ENCODE results near the gene SCAI.
"Not testable (repeated sequence)": the region's sequence is repeated elsewhere in the genome, so short reads cannot be mapped to it uniquely, and the experiment has no call there.

SCAI gene

DNA sequence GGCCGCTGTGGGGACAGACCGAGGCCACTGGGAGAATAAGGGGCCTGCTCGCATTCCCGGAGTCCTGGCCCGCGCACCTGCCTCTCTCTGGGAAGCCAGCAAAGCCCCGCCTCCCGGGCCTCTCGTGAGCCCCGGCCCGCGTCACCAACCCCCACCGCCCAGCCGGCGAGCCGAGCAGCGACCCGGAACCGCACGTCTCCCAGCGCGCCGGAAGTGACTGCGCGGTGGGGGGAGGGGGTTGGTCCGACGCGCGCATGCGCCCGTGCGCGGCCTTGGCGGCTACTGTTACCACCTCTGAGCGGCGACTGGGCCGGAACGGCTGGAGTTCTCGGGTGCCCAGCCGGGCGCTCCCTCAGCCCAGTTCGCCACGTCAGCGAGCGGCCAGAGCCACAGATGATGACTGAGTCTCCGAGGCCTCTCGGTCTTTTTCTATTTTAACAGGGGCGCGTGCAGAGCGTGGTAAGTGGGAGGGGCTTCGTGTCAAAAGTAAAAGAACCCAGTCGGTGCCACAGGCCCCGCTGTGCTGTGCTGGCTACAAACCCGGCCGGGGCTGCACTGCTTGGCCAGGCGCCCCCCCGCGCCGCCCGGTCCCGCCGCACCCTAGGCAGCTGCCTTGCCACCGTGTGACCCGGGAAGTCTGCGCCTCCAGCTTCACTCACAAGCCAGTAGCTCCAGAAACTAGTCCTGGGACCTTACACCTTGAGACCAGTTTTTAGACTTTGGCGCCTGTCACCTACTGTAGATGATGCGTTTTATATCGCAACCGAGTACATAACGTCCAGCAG is 202.2 kb downstream of the SCAI start, which contains the start of gene GOLGA1:
TSS of gene GOLGA1 (minus strand) at position 190 of the 785 bp plus-strand sequence. CDS start 2,372 bp downstream, outside the sequence.
- no peak for FAIRE-seq

DNA sequence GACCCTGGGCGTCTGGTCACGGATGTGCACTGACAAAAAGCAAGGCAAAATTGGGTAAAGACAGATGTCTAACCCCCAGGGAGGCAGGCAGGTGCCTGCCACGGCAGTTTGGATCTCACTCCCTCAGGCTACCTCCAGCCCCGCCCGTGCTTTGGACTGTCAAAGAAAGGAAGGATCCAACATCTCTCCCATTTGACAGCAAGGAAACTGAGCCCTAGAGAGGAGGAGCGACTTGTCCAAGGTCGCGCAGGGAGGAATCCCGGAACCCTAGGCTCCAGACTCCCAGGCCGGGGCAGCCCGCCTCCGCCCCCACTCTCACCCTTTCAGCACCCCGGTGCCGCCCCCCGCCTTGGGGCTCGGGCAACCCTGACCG is 202.8 kb downstream of the SCAI start:
- FAIRE-seq, result no peak

DNA sequence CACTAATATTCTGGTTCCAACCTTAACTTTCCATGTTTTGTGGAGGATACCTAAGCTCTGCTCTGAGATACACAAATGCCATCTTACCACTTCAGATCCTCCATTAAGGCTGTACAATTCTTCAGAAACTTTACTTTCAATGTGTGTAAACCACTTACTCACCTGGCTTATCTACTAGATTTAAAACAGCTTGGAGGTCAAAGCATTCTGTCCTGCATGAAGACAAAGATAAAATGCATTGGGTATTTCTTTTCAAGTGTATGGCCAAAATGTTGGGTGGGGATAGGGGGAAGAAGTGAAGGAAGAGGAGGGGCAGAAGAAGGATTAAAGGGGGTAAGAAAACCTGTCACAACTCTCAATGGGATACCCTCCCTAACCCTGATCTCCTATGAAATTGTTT is 203.4 kb downstream of the SCAI start:
- FAIRE-seq, result no peak

DNA sequence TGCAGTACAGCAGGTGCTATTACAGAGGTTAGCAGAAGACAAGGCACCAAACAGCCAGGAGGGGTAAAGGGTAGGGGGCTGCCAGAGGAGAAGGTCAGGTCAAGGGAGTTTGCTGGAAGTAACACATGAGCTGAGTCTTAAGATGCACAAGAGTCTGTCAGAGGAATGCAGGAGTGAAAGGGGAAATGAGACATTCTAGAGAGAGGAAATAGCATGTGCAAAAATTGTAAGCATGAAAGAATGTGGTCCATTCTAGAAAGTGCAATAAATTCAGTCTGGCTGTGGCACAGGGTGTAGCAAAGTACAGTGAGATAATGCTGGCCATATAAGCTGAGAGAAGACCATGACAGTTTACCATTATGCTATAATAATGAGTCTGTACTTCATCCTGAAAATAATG is 209.0 kb downstream of the SCAI start:
- FAIRE-seq, result no peak

DNA sequence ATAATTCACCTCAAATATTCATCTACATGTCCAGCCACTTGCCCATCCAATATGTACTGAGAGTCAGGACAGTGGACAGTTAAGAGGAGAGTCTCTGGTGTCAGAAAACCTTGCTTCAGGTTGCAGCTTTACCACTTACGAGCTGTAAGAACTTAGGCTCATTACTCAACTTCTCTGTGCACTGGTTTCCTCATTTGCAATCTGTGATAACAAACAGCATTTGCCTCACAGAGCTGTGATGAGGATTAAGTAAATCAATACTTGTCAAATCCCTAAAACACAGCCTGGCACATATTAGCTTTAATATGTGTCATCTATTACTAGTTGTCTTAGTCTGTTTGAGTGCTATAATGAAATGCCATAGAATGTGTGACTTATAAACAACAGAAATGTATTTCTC is 211.0 kb downstream of the SCAI start:
- FAIRE-seq, result no peak

DNA sequence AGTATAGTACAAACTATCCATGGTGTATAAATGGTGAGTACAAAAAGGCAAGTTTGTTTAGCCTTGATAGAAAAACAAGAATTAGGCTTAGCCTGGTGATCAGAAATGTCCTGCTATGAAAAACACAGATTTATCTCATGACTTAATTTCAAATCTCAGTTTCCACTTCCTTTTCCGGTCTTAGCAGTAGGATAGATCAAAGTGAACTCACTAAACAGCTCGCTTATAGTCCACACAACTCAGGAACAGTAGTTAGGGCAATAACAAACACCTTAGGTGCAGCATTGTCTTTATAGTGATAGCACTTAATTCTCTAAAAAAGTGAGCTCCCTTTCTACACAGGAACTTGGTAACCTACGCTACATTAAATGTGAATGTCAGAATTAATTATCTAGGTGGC is 213.9 kb downstream of the SCAI start:
- FAIRE-seq, result no peak

DNA sequence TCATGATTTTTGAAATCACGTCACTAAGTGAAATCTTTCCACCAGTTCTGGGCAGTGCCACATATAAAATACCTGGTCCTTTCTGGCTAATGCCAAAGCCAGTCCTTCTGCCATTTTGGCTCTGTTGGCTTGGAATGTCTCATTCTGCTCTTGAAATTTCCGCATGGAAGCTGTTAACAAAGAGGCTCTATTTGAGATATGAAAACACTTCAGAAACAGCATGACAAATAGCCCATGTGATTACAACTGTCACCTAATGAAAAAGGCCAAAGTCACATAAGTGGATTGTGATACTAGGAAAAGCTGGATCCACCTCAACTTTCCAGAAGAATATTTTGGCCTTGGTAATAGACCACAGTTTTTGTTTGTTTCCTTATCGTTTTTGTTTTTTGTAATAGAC is 215.2 kb downstream of the SCAI start:
- FAIRE-seq, result no peak

DNA sequence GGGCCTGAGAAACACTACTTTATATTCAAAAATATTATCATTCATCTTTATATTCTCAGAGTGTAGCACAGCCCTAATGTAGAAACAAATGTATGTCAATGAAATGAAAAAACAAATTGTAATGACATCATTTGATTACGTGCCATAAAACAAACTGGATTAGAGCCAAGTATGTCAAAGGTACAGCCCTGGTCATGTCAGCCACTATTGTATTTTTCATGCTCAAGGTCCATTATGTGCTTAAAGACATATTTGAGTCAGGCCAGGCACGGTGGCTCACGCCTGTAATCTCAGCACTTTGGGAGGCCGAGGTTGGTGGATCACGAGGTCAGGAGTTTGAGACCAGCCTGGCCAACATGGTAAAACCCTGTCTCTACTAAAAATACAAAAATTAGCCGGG is 222.9 kb downstream of the SCAI start:
- not testable (repeated sequence) for FAIRE-seq

DNA sequence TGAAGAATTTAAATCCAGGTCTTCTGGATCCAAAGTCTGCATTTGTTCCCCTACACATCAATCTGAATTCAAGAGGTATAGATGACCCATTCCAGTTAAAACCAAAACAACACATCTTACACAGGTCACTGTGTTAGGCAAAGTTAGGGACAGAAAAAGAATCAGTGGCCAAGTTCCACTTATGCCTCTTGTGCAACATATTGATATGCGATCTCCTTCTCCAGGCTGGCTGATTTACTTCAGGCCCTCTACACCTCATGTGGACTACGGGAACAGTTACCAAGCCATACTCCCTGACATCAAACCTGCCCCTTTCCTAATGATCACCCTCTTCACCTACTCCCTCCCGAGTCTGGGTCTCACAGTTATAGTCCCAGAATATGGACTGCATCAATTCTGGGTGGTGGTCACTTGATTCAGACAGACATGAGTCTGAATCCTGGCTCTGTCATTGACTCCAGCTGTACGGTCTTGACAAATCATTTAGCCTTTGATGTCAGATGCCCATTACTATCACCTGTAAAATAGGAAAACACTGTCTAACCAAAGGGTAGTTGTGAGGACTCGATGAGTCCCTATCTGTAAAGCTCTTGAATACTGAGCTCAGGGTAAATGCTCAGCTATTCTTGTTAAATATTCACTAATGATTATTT is 228.4 kb downstream of the SCAI start:
- FAIRE-seq, result no peak

DNA sequence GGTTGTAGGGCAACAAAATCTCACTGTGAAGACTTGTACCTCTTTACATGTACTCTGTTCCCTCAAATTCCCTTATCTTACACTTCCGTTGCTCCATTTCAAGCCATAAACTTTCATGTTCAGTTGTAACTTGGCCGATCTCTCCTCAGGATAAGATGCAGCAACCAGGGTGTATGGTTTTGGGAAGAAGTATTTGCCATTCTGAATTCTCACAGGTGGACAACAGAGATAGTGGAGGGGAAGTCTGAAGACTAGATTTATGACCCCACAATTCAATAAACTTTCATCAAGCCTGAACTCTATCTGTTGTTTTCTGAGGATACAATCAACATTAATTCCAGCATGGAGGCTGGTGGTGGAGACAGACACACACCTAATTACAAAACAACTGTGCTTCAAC is 229.9 kb downstream of the SCAI start:
- FAIRE-seq, result no peak

DNA sequence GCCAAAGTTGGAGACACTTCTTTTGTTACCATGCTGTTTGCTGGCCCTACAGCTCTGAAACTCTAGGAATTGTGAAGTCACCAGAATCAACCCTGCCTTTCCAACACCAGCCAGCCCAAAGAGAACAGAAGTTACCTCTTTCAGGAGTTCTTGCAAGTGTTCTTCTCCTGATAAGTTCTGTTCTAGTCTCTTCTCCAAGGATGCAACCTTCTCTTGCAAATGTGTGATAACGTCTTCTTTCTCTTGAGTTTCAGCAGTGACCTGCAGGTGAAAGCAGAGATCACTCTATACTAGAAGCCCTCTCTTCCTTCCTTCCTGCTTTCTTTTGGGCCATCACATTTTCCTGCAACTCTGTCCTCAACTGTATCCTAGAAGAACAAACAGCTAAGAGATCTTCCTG is 231.6 kb downstream of the SCAI start:
- FAIRE-seq, result no peak

DNA sequence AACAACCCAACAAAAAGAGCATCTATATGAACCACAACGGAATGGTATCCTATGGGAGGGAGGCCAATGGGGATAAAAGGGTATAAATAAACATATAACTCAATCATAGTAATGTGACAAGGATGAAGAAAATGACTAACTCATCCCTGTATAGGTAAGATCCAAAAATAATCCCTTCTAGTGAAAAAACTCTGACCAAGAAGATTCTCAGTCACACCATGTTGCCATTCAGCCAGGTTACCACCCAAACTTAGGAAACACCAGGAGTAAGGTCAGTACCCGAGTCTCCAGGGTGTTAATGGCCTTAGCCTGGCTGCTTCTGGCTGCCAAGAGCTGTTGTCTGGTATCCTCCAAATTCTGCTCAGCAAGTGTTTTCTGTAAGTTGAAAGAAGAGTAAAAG is 235.2 kb downstream of the SCAI start:
- no peak for FAIRE-seq

DNA sequence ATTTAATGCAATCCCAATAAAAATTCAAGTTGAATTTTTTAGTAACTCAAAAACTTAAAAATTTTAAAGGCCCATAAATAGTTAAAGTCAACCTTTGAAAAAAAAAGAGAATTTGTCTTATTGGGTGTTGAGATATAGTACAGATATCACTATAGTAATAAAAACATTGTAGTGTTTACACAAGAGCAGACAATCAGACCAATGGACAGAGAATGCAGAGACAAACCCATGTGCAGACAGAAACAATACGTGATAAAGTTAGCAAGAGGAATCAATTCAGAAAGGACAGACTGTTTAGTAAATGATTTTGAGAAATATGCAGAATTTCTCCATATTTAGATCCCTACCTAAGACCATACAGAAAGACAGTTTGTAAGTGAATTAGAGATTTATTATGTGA is 236.4 kb downstream of the SCAI start:
- FAIRE-seq, result peak; percentile 41

DNA sequence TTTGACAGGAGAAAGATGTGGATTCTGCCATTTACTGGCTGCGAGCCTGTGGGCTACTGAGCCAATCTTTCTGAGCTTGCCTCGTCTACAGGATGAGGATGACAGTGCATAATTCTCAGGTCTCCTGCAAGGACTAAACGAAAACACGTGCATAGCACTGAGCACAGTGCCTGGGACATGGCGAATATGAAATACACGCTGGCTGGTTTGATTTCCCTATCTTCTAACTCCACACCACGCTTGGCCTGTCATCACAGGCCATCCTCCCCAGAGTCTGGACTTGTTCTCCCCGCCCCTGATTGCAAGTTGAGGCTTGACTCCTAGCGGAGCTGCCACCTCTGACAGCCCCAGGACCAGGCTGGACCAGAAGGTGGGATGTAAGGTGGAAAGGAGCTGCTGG is 243.5 kb downstream of the SCAI start:
- FAIRE-seq, result no peak

DNA sequence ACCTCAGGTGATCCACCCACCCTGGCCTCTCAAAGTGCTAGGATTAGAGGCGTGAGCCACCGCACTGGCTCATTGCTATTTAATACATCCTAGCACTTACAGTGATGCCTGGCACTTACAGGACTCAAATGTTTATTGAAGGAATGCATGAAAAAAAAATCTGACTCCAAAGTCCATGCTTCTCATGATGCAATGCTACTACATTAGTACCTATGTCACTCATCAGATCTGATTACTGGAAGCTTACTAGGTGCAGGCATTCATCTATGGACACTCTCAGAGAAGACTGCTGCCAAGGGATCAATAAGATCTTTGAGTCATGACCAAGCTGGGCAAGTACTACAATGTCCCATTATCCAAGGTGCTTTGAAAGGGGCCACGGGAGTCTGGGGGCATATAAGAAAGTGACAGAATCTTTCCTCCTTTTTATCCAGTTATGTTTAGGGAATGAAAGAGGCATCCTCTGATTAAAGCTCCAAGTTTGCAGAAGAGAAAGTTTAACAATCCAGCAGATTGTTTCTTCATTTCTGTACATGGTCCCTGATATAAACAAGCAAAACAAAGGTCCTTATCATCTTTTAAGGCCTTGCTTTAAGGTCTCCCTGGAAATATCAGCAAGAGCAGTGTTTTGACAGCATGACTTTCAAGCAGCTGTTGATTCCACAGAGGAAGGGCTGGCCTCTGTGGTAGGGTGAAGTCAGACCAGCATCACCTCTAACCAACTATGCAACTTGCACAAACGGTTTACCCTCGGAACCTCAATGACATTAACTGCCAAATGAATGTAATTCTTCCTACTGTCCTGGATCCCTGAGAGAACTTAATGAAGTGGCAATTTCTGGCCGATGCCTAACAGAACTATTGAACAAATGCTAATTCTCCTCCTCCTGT is 245.5 kb downstream of the SCAI start:
- no peak for FAIRE-seq

DNA sequence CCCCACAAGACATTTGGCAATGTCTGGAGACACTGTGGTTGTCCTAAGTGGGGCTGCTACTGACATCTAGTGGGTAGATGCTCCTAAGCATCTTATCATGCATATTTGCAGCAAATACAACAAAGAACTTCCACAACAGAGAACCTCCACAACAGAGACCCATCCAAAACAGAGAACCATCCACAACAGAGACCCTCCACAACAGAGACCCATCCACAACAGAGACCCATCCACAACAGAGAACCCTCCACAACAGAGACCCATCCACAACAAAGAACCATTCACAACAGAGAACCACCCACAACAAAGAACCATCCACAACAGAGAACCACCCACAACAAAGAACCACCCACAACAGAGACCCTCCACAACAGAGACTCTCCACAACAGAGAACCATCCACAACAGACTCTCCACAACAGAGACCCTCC is 248.6 kb downstream of the SCAI start:
- FAIRE-seq, result peak; percentile 21

DNA sequence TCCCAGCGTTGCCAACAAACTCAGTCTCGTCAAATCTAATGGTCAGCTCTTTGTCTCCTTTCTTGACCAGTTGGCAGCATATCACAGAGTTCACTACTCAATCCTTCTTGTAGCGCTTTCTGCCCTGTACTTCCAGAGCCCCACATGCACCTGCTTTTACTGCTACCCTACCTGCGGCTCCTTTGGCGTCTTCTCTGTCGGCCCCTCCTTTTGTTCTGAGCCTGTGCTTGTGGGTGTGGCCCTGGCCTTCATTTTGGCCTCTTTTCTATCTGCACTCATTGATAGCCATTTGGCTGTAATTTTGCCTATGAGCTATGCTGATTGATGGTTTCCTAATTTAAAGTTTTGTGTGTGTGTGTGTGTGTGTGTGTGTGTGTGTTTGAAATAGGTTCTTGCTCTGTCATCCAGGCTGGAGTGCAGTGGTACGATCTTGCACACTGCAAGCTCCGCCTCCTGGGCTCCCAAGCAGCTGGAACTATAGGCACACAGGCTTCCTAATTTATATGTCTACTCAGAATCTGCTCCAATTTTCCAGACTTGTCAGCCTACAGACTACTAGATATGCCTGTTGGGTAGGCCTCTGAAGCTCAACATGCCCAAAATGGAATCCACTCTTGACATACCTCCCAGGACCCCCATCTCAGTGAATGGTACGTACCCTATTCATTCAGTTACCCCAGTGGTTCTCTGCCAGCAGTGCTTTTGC is 249.1 kb downstream of the SCAI start:
- FAIRE-seq, result no peak

All from G401.6 (cell line).